Erythroblast (primary cell): ENCODE data around the gene SLC5A11.

Experiments
- GATA1 ChIP-seq: IDR thresholded peaks from 2 replicates; pipeline ENCODE4 v1.6.1; 2011; ENCODE audit warnings: low read depth, mild to moderate bottlenecking, control low read depth, low read length, moderate library complexity
- POLR2A ChIP-seq: IDR thresholded peaks from 2 replicates; pipeline ENCODE4 v1.6.1; 2011; ENCODE audit warnings: mild to moderate bottlenecking, low read length

GRCh38 chr16:24954137-24954536 lies 108.4 kb downstream of the SLC5A11 start:
- TF ChIP-seq POLR2A (no peak), GATA1 (no peak)
